Measurements from ENCODE around the gene OPCML.

OPCML gene

GRCh38 chr11:132632641-132633124 lies 899.6 kb downstream of the OPCML start:
- no peak for DNase-seq (ENCODE audit: low read depth, low spot score)

DNA sequence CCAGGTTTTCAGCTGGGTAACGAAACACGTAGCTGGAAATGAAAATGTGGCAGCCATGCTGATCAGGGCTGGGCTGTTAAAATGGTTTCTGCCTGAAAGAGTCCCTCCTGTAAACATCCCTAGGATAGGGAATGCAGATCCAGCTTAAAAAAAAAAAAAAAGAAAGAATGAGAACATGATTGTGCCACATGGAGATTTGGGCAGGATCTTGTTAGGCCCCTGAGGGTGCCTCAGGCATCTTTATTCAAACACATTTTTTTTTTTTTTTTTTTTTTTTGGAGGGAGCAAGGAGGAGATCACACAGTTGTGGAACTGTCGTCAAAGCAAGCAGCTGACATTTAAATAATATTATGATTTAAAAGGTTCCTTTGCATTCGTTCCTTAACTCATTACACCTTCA lies 900.3 kb downstream of the OPCML start:
- no peak for DNase-seq (ENCODE audit: low read depth, low spot score)

DNA sequence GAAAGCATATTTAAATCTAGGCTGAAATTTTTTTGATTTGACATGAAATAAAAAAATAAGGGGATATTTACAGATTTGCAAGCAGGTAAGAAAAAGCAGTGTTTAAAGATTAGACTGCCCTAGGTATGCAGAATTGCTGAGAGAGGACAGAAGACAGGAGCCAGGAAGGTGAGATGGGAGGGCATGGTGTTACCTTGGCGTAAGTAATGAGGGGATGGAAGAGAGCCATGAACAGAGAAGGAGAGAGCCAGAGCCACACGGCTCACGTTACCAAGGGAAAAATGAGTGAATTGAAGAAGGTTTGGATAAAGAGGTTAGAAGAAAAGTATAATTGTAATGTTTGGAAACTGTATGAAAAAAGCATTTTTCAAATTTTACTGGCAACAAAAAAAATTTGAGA lies 904.3 kb downstream of the OPCML start:
- no peak for DNase-seq (ENCODE audit: low read depth, low spot score)

GRCh38 chr11:132626446-132626845 lies 905.9 kb downstream of the OPCML start:
- DNase-seq (ENCODE audit: low read depth, low spot score), result no peak

DNA sequence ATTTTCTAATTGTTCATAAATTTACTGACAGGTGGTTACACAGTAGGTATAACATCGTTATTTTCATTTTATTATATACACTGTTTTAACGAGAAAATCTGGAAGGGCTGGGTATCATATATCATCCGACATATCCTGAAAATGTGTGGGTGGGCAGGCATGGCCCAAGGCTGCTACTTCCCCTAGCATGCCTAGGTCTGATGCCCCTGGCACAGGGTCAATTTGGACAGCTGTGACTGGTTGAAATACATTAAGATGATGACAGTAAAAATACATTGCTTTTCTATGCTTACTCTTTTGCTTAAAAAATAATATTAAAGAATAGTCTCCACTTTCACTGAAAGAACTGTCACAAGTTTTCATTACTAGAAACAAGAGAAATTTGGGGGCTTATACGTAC lies 908.8 kb downstream of the OPCML start:
- DNase-seq (ENCODE audit: low read depth, low spot score), result no peak

- DNase-seq (ENCODE audit: low read depth, low spot score), result no peak
Observed at GRCh38 chr11:132621976-132622580, 910.2 kb downstream of the OPCML start.

DNA sequence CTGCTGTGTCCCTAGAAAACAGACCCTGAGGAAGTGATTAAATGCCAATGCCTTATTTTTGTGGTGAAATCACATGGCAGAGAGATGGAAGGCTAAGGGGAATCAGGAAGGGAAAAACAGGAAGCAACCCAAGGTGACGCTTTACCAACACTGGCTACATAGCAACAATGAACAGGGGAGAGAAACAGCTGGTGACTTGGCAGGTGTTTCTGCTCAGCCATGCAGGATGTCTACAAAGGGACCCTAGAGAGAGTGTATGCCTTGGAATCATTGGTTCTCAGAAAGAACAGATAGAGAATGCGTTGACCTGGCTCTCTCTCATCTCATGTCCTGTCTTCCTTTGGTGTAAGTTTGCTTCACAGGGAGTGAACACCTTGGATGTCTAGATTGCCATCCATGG lies 911.9 kb downstream of the OPCML start:
- no peak for DNase-seq (ENCODE audit: low read depth, low spot score)

DNA sequence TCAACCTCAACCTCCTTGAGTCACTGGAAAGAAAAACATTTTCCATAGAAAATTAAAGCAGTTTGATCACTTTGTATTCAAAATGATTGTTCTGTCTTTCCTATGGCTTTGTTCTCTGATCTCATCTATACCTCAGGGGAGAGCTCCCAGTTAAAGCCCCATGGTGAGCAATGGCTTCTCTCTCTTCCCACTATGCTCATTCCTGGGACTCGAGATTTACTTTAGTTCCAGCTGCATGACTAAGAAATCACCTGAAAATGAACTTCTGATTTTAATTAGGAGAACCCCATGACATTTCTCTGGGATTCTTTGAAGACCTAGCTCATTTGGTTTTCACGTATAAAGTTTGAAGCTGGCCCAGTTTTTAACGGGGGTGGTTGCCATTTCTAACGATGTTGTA lies 921.5 kb downstream of the OPCML start:
- DNase-seq (ENCODE audit: low read depth, low spot score), result no peak

DNA sequence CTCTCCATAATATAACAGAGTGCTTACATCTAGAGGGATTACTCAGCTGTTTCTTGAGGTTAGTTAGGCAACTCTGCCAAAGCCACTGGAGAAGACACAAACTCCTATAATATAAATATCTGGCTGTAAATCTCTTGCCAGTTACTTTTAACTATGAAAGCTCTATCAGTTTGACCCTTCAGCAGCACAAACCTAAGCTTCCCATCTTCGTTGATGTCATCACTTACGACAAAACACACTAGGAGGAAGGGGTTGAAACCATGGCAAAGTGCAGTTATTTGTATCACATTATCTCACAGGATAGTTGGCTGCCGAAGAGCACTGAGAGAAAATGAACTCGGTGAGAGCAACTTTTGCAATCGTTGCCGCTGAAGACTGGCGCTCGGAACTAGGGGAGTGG lies 922.1 kb downstream of the OPCML start:
- no peak for DNase-seq (ENCODE audit: low read depth, low spot score)

DNA sequence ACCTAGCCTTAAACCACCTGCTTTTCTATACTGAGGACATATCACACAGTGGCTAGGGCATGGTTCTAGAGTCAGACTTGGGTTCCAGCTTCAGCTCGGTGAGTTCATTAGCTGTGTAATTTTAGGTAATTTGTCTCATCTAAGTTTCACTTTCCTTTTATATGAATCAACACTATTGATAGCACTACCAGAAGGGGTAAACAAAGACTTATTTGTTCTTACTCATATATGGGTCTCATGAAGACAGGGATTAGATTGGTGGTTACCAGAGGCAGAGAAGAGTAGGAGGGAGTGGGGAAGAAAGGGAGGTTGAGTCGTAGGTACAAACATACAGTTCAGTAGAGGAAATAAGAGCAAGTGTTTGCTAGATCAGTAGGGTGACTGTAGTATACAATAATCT lies 924.7 kb downstream of the OPCML start:
- no peak for DNase-seq (ENCODE audit: low read depth, low spot score)

DNA sequence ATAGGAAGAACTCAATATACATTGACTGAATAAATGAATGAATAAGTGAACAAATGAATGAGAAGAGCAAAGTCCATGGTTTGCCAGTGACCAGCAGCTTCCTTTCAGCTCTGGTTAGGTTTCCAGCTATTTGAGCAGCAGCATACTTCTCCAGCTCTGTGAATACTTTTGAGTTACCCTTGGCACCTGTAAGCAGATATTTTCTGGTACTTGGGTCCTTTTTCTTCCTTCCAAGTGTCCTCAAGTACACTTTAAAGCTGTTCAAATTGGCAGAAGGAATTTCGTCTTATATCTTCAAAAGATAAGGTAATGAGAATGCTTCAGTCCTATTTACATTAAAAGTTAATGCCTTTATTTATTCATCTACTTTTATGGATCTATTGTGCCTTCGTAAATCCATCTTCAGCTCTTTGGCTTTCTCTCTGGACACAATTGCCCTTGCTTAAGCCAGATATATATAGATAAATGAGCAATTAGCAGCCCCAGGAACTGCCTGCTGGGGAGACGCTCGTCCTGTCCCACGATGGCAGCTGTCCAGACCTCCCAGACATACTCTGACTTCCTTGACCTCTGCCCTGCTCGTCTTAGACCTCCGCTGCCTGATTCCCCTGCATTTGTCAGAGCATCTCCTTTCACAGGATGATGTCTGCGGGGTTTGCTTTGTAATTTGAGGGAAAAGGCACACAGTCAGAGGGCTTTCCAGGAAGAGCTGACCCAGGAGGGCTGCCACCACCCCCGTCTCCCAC lies 926.3 kb downstream of the OPCML start:
- peak; percentile 9 for DNase-seq (ENCODE audit: low read depth, low spot score)

- no peak for DNase-seq (ENCODE audit: low read depth, low spot score)
Observed at GRCh38 chr11:132604431-132604830, 927.9 kb downstream of the OPCML start.

DNA sequence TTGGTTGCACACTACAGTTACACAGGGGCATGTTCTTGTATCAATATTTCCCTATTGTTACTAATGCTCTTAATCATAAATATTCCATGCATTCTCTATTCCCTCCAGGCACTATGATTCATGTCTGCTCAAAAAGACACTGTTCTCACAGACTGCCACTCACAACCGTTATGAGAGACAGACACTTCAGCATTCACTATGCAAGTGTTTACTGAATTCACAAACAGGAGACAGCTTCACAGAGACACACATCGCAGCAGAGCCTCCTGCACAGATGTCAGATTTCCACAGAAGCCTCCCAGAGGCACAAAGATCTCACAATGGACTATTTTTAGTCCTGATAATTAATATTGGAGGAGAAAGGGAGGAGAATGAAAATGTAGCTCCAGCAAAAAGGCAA lies 930.4 kb downstream of the OPCML start:
- no peak for DNase-seq (ENCODE audit: low read depth, low spot score)

- DNase-seq (ENCODE audit: low read depth, low spot score), result no peak
Observed at GRCh38 chr11:132595711-132596134, 936.6 kb downstream of the OPCML start.

DNA sequence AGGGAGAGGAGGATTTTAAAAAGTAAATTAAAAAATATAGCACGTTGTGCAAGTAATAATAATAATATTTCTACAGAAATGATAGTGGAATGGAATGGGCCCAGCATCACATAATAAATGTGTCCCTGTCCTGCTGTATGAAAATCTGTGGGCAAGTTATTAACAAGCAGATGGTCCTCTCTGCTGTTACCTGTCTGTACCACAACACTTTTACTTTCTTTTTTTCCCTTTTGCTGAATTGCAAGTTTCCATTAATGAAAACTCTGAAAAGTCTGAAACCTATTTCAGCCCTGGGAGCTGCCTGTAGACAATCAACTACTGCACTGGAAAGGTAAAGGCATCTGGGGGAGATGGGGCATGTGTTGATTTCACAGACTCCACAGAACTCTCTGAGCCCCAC lies 937.1 kb downstream of the OPCML start:
- DNase-seq (ENCODE audit: low read depth, low spot score), result no peak

- DNase-seq (ENCODE audit: low read depth, low spot score), result no peak
Observed at GRCh38 chr11:132590986-132591385, 941.3 kb downstream of the OPCML start.

DNA sequence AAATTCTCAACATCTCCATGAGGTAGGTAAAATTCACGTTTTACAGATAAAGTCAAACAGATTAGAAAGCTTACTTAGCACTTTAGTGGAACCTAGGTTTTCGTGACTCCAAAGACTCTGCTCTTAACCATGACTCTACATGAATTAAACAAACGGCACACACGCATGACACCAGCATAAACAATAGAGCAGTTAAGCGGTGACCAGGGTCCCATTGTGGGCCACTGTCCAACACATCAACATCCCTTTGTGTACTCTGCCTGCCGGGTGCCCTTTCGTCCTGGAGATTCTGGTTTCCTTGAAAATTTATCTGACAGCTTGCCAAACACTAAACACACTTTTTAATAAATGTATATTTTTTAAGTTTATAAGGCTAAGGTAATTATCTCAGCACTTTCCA lies 941.7 kb downstream of the OPCML start:
- no peak for DNase-seq (ENCODE audit: low read depth, low spot score)

- no peak for DNase-seq (ENCODE audit: low read depth, low spot score)
Observed at GRCh38 chr11:132589791-132590190, 942.5 kb downstream of the OPCML start.

DNA sequence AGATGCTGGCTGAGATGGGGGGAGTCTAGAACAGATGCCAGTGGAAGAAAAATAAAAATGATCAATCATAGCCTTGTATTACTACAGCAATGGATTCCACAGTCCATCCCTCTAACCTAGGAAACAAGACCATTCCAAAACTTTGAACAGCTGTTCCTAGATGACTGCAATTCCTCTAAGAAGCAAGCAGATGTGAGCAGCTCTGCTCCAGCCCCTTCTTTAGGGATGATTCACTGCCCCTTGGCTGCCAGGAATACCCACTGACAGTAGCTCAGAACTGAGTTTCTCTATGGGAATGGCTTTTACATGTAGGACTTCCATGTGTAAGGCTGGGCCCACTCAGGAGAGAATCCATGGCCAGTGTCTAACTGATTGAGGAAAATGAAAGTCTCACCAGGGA lies 943.9 kb downstream of the OPCML start:
- no peak for DNase-seq (ENCODE audit: low read depth, low spot score)

DNA sequence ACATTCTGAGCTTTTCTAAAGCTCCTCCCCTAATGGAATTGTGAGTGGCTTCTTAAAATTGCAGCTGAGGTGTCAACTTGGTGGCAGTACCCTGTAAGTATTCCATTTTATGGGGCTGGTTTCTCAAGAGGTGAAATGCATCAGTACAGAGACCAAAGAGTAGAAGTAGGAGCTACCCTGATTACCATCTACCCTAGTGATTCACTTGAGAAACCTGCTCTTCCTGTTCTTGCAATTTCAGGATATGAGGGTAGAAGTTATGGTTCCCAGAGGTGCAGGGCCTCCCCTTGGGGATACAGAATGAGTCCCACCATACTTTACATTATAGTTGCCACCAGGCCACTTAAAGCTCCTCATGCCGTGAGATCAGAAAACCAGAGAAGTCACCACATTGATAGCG lies 944.6 kb downstream of the OPCML start:
- no peak for DNase-seq (ENCODE audit: low read depth, low spot score)

DNA sequence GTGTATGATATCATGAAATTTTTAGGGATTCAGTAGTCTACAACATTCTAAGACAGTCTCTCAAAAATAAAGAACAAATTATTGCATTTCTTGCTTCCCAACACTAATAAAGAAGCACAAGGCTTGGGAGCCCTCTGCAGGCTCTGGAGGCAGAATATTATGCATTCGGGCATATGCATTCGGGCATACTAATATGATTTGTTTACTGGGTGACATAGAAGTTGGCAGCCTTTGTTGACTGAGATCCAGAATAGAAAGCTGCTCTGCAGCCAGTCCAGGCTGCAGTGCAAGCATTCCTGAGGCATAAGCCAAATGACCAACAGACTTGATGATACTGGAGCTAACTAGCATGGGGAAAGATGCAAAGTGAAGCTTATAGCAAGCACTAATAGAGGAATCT lies 945.5 kb downstream of the OPCML start:
- no peak for DNase-seq (ENCODE audit: low read depth, low spot score)

GRCh38 chr11:132579634-132580327 lies 952.5 kb downstream of the OPCML start:
- DNase-seq (ENCODE audit: low read depth, low spot score), result no peak

- no peak for DNase-seq (ENCODE audit: low read depth, low spot score)
Observed at GRCh38 chr11:132579136-132579535, 953.2 kb downstream of the OPCML start.

All from ELF-1 (cell line).